Neural cell (in vitro differentiated cells): ENCODE results near the gene SLC8A1. TPM values are rescaled to one million over a fixed set of nuclear protein-coding genes. Genes with fewer than 3 reads are reported as not detected.

Experiments used
- H2AFZ ChIP-seq: fragments of 200-600, 300-800 bp; sonication (generic), shearing (Covaris generic); 2 replicates; pipeline ENCODE4 v1.6.0; 2014; ENCODE audit warnings: low read depth, mild to moderate bottlenecking, antibody characterized with exemption, low read length, moderate library complexity
- H3F3A ChIP-seq: fragments of 200-600 bp; shearing (Covaris generic); 2 replicates; pipeline ENCODE4 v1.6.1; 2016; ENCODE audit warnings: mild to moderate bottlenecking, moderate library complexity, mixed read lengths, antibody characterized with exemption, low read length; ENCODE audit not compliant: insufficient read depth, poor library complexity, severe bottlenecking
- H3K27ac ChIP-seq: fragments of 200-600, 300-800 bp; sonication (generic), shearing (Covaris generic); 2 replicates; pipeline ENCODE4 v1.5.1; 2014; ENCODE audit warnings: mild to moderate bottlenecking, low read length, moderate library complexity
- H3K27me3 ChIP-seq: fragments of 300-800, 200-600 bp; sonication (generic), shearing (Covaris generic); 2 replicates; pipeline ENCODE4 v1.6.0; 2014; ENCODE audit warnings: mild to moderate bottlenecking, low read depth, low read length, moderate library complexity; ENCODE audit not compliant: insufficient read depth
- H3K36me3 ChIP-seq: fragments of 300-800, 200-600 bp; sonication (generic), shearing (Covaris generic); 2 replicates; pipeline ENCODE4 v1.5.1; 2014; ENCODE audit warnings: mild to moderate bottlenecking, antibody characterized with exemption, low read length, moderate library complexity; ENCODE audit not compliant: insufficient read depth
- H3K4me2 ChIP-seq: fragments of 300-800, 200-600 bp; sonication (generic), shearing (Covaris generic); 2 replicates; pipeline ENCODE4 v1.6.0; 2014; ENCODE audit warnings: mild to moderate bottlenecking, low read length
- H3K4me3 ChIP-seq: fragments of 300-800, 200-600 bp; sonication (generic), shearing (Covaris generic); 2 replicates; pipeline ENCODE4 v1.5.1; 2014; ENCODE audit warnings: mild to moderate bottlenecking, low read length, moderate library complexity
- H3K79me2 ChIP-seq: fragments of 200-600 bp; shearing (Covaris generic); replicated peaks from 2 replicates; pipeline ENCODE4 v1.6.0; 2014; ENCODE audit warnings: mild to moderate bottlenecking, low read length, moderate library complexity; ENCODE audit not compliant: insufficient read depth
- H3K9ac ChIP-seq: fragments of 300-800, 200-600 bp; sonication (generic), shearing (Covaris generic); 2 replicates; pipeline ENCODE4 v1.6.1; 2016; ENCODE audit warnings: mild to moderate bottlenecking, low read length, mixed read lengths
- H3K9me2 ChIP-seq: fragments of 200-600 bp; shearing (Covaris generic); 2 replicates; pipeline ENCODE4 v1.6.1; 2016; ENCODE audit warnings: mild to moderate bottlenecking, low read length, mixed read lengths; ENCODE audit not compliant: insufficient read depth
- H3K9me3 ChIP-seq: fragments of 200-600, 300-800 bp; sonication (generic), shearing (Covaris generic); 2 replicates; pipeline ENCODE4 v1.6.1; 2016; ENCODE audit warnings: mild to moderate bottlenecking, mixed run types, low read length, moderate library complexity, mixed read lengths
- H4K20me1 ChIP-seq: fragments of 200-600 bp; shearing (Covaris generic); 2 replicates; pipeline ENCODE4 v1.6.1; 2016; ENCODE audit warnings: mild to moderate bottlenecking, mixed run types; ENCODE audit not compliant: insufficient read depth
- EP300 ChIP-seq: fragments of 450-650 bp; conservative IDR thresholded peaks from 2 replicates; pipeline ENCODE4 v1.6.1; 2014; ENCODE audit warnings: antibody characterized with exemption, mild to moderate bottlenecking, moderate library complexity; ENCODE audit not compliant: poor library complexity, severe bottlenecking
- EZH2 ChIP-seq: fragments of 200-600, 300-800 bp; shearing (Covaris generic), sonication (generic); IDR thresholded peaks from 2 replicates; pipeline ENCODE4 v1.6.1; 2014; ENCODE audit warnings: antibody characterized with exemption, low read length, borderline replicate concordance, mild to moderate bottlenecking; ENCODE audit not compliant: insufficient read depth, poor library complexity, severe bottlenecking
- MXI1 ChIP-seq: fragments of 450-650 bp; conservative IDR thresholded peaks from 2 replicates; pipeline ENCODE4 v1.6.1; 2014; ENCODE audit warnings: antibody characterized with exemption, mild to moderate bottlenecking; ENCODE audit not compliant: poor library complexity, severe bottlenecking
- POLR2AphosphoS5 ChIP-seq: IDR thresholded peaks from 2 replicates; pipeline ENCODE4 v1.6.1; 2012
- RAD21 ChIP-seq: fragments of 450-650 bp; conservative IDR thresholded peaks from 2 replicates; pipeline ENCODE4 v1.6.1; 2014; ENCODE audit warnings: antibody characterized with exemption, mild to moderate bottlenecking, moderate library complexity
- SMC3 ChIP-seq: fragments of 450-650 bp; conservative IDR thresholded peaks from 2 replicates; pipeline ENCODE4 v1.6.1; 2014; ENCODE audit warnings: antibody characterized with exemption, mild to moderate bottlenecking, moderate library complexity; ENCODE audit not compliant: poor library complexity
- TAF1 ChIP-seq: IDR thresholded peaks from 2 replicates; pipeline ENCODE4 v1.6.1; 2012; ENCODE audit warnings: low read depth
- polyA plus RNA-seq: library from polyadenylated mRNA; depleted of rRNA; stranded (reverse); fragments of >200 nt; gene quantifications from 2 replicates; pipeline ENCODE4 v1.2.3, GENCODE V29; 2014
- TF ChIP-seq, protein P1 (sequence below): IDR thresholded peaks from 2 replicates; pipeline ENCODE4 v1.6.1; 2012; ENCODE audit warnings: borderline replicate concordance
- TF ChIP-seq, protein P2 (sequence below): fragments of 450-650 bp; IDR thresholded peaks from 2 replicates; pipeline ENCODE4 v1.5.1; 2014; ENCODE audit warnings: antibody characterized with exemption, mild to moderate bottlenecking, moderate library complexity; ENCODE audit not compliant: poor library complexity, severe bottlenecking

The SLC8A1 gene
- polyA plus RNA-seq, 1 donor from 2014 or later = 18.7 TPM

DNA sequence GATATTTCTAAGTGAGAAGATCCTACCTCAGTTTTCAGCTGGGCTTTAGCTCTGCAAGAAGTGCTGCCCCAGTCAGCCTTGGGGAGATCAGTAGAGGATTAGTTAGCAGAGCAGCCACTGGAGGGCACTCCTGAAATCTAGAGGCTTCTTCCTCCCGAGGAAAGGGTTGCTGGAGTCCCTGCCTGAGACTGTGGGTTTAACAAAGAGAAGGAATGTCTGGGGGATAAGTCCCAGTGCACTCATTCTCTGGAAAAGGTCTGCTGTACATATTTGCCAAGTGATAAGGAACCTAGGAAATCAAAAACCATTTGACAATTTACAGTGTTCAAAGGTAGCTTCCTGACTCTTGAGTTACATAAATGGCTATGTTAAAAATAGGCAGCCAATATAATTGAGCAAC is 207.2 kb downstream of the SLC8A1 start:
- no peaks in the 10 kb centered on the region for H3K9me3 ChIP-seq
- H3K4me2 ChIP-seq = no peak overlapping the region
- no peak for TF ChIP-seq EP300
- TF ChIP-seq EZH2 = no peak
- no peak for TF ChIP-seq MXI1
- no peak for TF ChIP-seq SMC3
- TF ChIP-seq RAD21 = no peak
- TF ChIP-seq, protein P1, sequence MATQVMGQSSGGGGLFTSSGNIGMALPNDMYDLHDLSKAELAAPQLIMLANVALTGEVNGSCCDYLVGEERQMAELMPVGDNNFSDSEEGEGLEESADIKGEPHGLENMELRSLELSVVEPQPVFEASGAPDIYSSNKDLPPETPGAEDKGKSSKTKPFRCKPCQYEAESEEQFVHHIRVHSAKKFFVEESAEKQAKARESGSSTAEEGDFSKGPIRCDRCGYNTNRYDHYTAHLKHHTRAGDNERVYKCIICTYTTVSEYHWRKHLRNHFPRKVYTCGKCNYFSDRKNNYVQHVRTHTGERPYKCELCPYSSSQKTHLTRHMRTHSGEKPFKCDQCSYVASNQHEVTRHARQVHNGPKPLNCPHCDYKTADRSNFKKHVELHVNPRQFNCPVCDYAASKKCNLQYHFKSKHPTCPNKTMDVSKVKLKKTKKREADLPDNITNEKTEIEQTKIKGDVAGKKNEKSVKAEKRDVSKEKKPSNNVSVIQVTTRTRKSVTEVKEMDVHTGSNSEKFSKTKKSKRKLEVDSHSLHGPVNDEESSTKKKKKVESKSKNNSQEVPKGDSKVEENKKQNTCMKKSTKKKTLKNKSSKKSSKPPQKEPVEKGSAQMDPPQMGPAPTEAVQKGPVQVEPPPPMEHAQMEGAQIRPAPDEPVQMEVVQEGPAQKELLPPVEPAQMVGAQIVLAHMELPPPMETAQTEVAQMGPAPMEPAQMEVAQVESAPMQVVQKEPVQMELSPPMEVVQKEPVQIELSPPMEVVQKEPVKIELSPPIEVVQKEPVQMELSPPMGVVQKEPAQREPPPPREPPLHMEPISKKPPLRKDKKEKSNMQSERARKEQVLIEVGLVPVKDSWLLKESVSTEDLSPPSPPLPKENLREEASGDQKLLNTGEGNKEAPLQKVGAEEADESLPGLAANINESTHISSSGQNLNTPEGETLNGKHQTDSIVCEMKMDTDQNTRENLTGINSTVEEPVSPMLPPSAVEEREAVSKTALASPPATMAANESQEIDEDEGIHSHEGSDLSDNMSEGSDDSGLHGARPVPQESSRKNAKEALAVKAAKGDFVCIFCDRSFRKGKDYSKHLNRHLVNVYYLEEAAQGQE = no peak
- no peak for TF ChIP-seq TAF1
- no peak for TF ChIP-seq POLR2AphosphoS5
- TF ChIP-seq, protein P2, sequence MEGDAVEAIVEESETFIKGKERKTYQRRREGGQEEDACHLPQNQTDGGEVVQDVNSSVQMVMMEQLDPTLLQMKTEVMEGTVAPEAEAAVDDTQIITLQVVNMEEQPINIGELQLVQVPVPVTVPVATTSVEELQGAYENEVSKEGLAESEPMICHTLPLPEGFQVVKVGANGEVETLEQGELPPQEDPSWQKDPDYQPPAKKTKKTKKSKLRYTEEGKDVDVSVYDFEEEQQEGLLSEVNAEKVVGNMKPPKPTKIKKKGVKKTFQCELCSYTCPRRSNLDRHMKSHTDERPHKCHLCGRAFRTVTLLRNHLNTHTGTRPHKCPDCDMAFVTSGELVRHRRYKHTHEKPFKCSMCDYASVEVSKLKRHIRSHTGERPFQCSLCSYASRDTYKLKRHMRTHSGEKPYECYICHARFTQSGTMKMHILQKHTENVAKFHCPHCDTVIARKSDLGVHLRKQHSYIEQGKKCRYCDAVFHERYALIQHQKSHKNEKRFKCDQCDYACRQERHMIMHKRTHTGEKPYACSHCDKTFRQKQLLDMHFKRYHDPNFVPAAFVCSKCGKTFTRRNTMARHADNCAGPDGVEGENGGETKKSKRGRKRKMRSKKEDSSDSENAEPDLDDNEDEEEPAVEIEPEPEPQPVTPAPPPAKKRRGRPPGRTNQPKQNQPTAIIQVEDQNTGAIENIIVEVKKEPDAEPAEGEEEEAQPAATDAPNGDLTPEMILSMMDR = no peak
- H3K79me2 ChIP-seq = no peaks in the 10 kb centered on the region
- H3K4me3 ChIP-seq = no peak overlapping the region
- H2AFZ ChIP-seq = no peak overlapping the region
- H3F3A ChIP-seq = no peaks in the 10 kb centered on the region
- H3K9ac ChIP-seq = no peak overlapping the region
- H3K9me2 ChIP-seq = no peaks in the 10 kb centered on the region
- H3K27ac ChIP-seq = no peak overlapping the region
- no peaks in the 10 kb centered on the region for H3K36me3 ChIP-seq
- no peaks in the 10 kb centered on the region for H4K20me1 ChIP-seq
- H3K27me3 ChIP-seq = no peaks in the 10 kb centered on the region

DNA sequence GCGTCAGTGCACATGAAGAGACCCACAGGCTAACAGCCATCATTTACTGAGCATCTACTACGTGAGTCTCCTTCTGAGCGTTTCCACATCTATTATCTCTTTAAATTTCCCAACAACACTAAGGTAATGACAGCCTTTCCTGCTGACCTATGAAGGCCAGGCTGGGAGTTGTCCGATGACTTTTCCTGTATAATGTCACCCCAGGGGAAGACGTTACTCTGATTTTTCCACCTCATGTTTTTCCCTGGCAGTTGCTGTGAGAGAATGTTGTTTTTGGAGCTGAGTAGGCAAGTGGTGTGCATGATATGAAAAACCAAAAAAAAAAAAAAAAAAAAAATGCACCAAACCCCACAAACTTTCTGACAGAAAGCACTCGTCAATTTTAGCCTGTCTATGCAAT is 207.6 kb downstream of the SLC8A1 start:
- H3K27me3 ChIP-seq = no peaks in the 10 kb centered on the region
- no peaks in the 10 kb centered on the region for H4K20me1 ChIP-seq
- TF ChIP-seq, protein P1 = no peak
- TF ChIP-seq TAF1 (no peak), EZH2 (no peak), POLR2AphosphoS5 (no peak), MXI1 (no peak), RAD21 (no peak)
- TF ChIP-seq, protein P2 = no peak
- H3K9me3 ChIP-seq = no peaks in the 10 kb centered on the region
- no peak overlapping the region for H2AFZ ChIP-seq
- H3K4me3 ChIP-seq = no peak overlapping the region
- H3K36me3 ChIP-seq = no peaks in the 10 kb centered on the region
- no peaks in the 10 kb centered on the region for H3K9me2 ChIP-seq
- no peaks in the 10 kb centered on the region for H3K79me2 ChIP-seq
- H3K4me2 ChIP-seq = no peak overlapping the region
- no peak overlapping the region for H3K9ac ChIP-seq
- H3F3A ChIP-seq = no peaks in the 10 kb centered on the region
- no peak overlapping the region for H3K27ac ChIP-seq
